Mesendoderm (in vitro differentiated cells): ENCODE data around the gene ATRN.

Source experiments
- DNase-seq: peaks from one replicate; pipeline ENCODE4 v3.0.0; 2013
- H2AK5ac ChIP-seq: 2 replicates; pipeline ENCODE4 v1.6.1; 2013; ENCODE audit warnings: low read length, inconsistent platforms
- H2BK120ac ChIP-seq: 2 replicates; pipeline ENCODE4 v1.6.1; 2013; ENCODE audit warnings: low read depth, mild to moderate bottlenecking, low read length, moderate library complexity, mixed read lengths
- H2BK15ac ChIP-seq: replicated peaks from 2 replicates; pipeline ENCODE4 v1.6.1; 2013; ENCODE audit warnings: low read depth, mild to moderate bottlenecking, moderate library complexity
- H2BK5ac ChIP-seq: 2 replicates; pipeline ENCODE4 v1.6.1; 2013; ENCODE audit warnings: low read length, inconsistent platforms
- H3K18ac ChIP-seq: 2 replicates; pipeline ENCODE4 v1.6.1; 2013; ENCODE audit warnings: mild to moderate bottlenecking, low read length, mixed read lengths
- H3K23ac ChIP-seq: one replicate; pipeline ENCODE4 v1.6.1; 2013; ENCODE audit warnings: low read length
- H3K27ac ChIP-seq: 2 replicates; pipeline ENCODE4 v1.5.1; 2013; ENCODE audit warnings: low read depth, mild to moderate bottlenecking, inconsistent platforms, low read length, moderate library complexity
- H3K27me3 ChIP-seq: 2 replicates; pipeline ENCODE4 v1.6.1; 2013; ENCODE audit warnings: low read length, control low read depth, mild to moderate bottlenecking, inconsistent platforms; ENCODE audit not compliant: insufficient read depth, poor library complexity
- H3K36me3 ChIP-seq: 2 replicates; pipeline ENCODE4 v1.6.1; 2013; ENCODE audit warnings: low read length, inconsistent platforms; ENCODE audit not compliant: control insufficient read depth, insufficient read depth
- H3K4ac ChIP-seq: one replicate; pipeline ENCODE4 v1.6.1; 2013; ENCODE audit warnings: low read depth, mild to moderate bottlenecking, low read length, moderate library complexity
- H3K4me1 ChIP-seq: 2 replicates; pipeline ENCODE4 v1.6.1; 2013; ENCODE audit warnings: low read depth, low read length, inconsistent platforms; ENCODE audit not compliant: control insufficient read depth
- H3K4me2 ChIP-seq: 2 replicates; pipeline ENCODE4 v1.6.1; 2013; ENCODE audit warnings: low read length
- H3K4me3 ChIP-seq: 2 replicates; pipeline ENCODE4 v1.5.1; 2013; ENCODE audit warnings: mild to moderate bottlenecking, low read length
- H3K56ac ChIP-seq: one replicate; pipeline ENCODE4 v1.6.1; 2013; ENCODE audit warnings: low read length
- H3K79me1 ChIP-seq: 2 replicates; pipeline ENCODE4 v1.6.1; 2013; ENCODE audit warnings: low read length, inconsistent platforms
- H3K79me2 ChIP-seq: 2 replicates; pipeline ENCODE4 v1.6.1; 2013; ENCODE audit warnings: mild to moderate bottlenecking, low read length; ENCODE audit not compliant: control insufficient read depth, insufficient read depth
- H3K9ac ChIP-seq: 2 replicates; pipeline ENCODE4 v1.6.1; 2013; ENCODE audit warnings: low read length, inconsistent platforms
- H4K5ac ChIP-seq: one replicate; pipeline ENCODE4 v1.6.1; 2013; ENCODE audit warnings: low read length
- H4K8ac ChIP-seq: one replicate; pipeline ENCODE4 v1.6.1; 2013; ENCODE audit warnings: low read depth, mild to moderate bottlenecking, control low read depth, low read length, moderate library complexity
- WGBS: extraction: QIAGEN DNeasy Blood & Tissue Kit; methylation state at CpG from one replicate; pipeline ENCODE4 v1.1.7; 2013; ENCODE audit warnings: low lambda C conversion rate, missing lambda C conversion rate; ENCODE audit not compliant: insufficient coverage; ENCODE audit errors: extremely low coverage; 5-methylcytosine and 5-hydroxymethylcytosine counted together

Gene ATRN

GRCh38 chr20:3470208-3470626 lies 601 bp upstream of the ATRN start:
- Histone ChIP-seq H3K23ac (no peak overlapping the region), H4K5ac (no peak overlapping the region), H3K27ac (no peak overlapping the region)

GRCh38 chr20:3471397-3472021 lies 691 bp downstream of the ATRN start:
- no peak for DNase-seq
- Histone ChIP-seq H3K36me3 (no peaks in the 10 kb centered on the region), H3K79me1 (peaks cover 10% of the 10 kb centered on the region), H3K4ac (no peak overlapping the region), H4K5ac (no peak overlapping the region), H2AK5ac (no peak overlapping the region), H3K4me1 (peaks cover 7% of the 10 kb centered on the region), H3K27me3 (no peaks in the 10 kb centered on the region), H2BK5ac (no peak overlapping the region), H4K8ac (no peak overlapping the region), H3K4me3 (peak overlapping the region; percentile 73), H2BK15ac (no peak overlapping the region), H3K23ac (peak overlapping the region; percentile 24), H3K18ac (peak overlapping the region; percentile 56), H3K56ac (peak overlapping the region; percentile 94), H3K27ac (peak overlapping the region; percentile 27), H2BK120ac (no peak overlapping the region), H3K4me2 (peak overlapping the region; percentile 67), H3K79me2 (no peaks in the 10 kb centered on the region), H3K9ac (peak overlapping the region; percentile 83)
- no CpG with 5 or more reads among the region's 30 CpGs for WGBS

More at GRCh38 chr20:3470208-3470626, 601 bp upstream of the ATRN start:
- Histone ChIP-seq H3K79me2 (no peaks in the 10 kb centered on the region), H2BK120ac (no peak overlapping the region), H2BK15ac (no peak overlapping the region), H3K4me1 (peaks cover 7% of the 10 kb centered on the region), H2BK5ac (no peak overlapping the region), H3K27me3 (peaks cover 3% of the 10 kb centered on the region), H3K4ac (no peak overlapping the region), H3K36me3 (no peaks in the 10 kb centered on the region), H3K18ac (peak overlapping the region; percentile 88), H3K79me1 (peaks cover 10% of the 10 kb centered on the region), H3K56ac (peak overlapping the region; percentile 94), H3K4me2 (peak overlapping the region; percentile 74), H3K9ac (peak overlapping the region; percentile 83), H3K4me3 (peak overlapping the region; percentile 53), H4K8ac (no peak overlapping the region), H2AK5ac (no peak overlapping the region)
- DNase-seq: no peak
- no CpG with 5 or more reads among the region's 13 CpGs for WGBS

- no peaks in the 10 kb centered on the region for H3K79me2 ChIP-seq
- no CpG with 5 or more reads among the region's 3 CpGs for WGBS
- H3K4me1 ChIP-seq: peaks cover 7% of the 10 kb centered on the region
- H3K18ac ChIP-seq: no peak overlapping the region
- no peak overlapping the region for H2BK120ac ChIP-seq
- no peak overlapping the region for H3K4ac ChIP-seq
- H3K79me1 ChIP-seq: peaks cover 10% of the 10 kb centered on the region
- H3K4me3 ChIP-seq: peak overlapping the region; percentile 73
- peak overlapping the region; percentile 94 for H3K56ac ChIP-seq
- no peaks in the 10 kb centered on the region for H3K27me3 ChIP-seq
- H2AK5ac ChIP-seq: no peak overlapping the region
- no peaks in the 10 kb centered on the region for H3K36me3 ChIP-seq
- no peak overlapping the region for H2BK5ac ChIP-seq
- H3K27ac ChIP-seq: no peak overlapping the region
- H4K5ac ChIP-seq: no peak overlapping the region
- H4K8ac ChIP-seq: no peak overlapping the region
- H3K4me2 ChIP-seq: peak overlapping the region; percentile 67
- H2BK15ac ChIP-seq: no peak overlapping the region
- no peak for DNase-seq
- peak overlapping the region; percentile 83 for H3K9ac ChIP-seq
- no peak overlapping the region for H3K23ac ChIP-seq
Observed at GRCh38 chr20:3472105-3472504, 1.3 kb downstream of the ATRN start.

GRCh38 chr20:3473324-3473723 lies 2.5 kb downstream of the ATRN start:
- Histone ChIP-seq H3K79me2 (no peaks in the 10 kb centered on the region), H3K4ac (no peak overlapping the region), H3K4me1 (peaks cover 7% of the 10 kb centered on the region), H3K27me3 (no peaks in the 10 kb centered on the region), H2BK5ac (no peak overlapping the region), H3K56ac (no peak overlapping the region), H3K27ac (no peak overlapping the region), H4K5ac (no peak overlapping the region), H3K4me2 (no peak overlapping the region), H2BK15ac (no peak overlapping the region), H3K9ac (no peak overlapping the region), H4K8ac (no peak overlapping the region), H3K4me3 (no peak overlapping the region), H3K23ac (no peak overlapping the region), H3K18ac (no peak overlapping the region), H3K36me3 (no peaks in the 10 kb centered on the region), H3K79me1 (peaks cover 10% of the 10 kb centered on the region), H2BK120ac (no peak overlapping the region), H2AK5ac (no peak overlapping the region)
- WGBS: no CpG with 5 or more reads among the region's 6 CpGs
- no peak for DNase-seq

GRCh38 chr20:3473944-3474343 lies 3.1 kb downstream of the ATRN start:
- no peak overlapping the region for H3K18ac ChIP-seq
- no peak overlapping the region for H2BK15ac ChIP-seq
- no peak overlapping the region for H3K4me3 ChIP-seq
- no peaks in the 10 kb centered on the region for H3K79me2 ChIP-seq
- no peak overlapping the region for H3K23ac ChIP-seq
- H3K4ac ChIP-seq: no peak overlapping the region
- H2BK120ac ChIP-seq: no peak overlapping the region
- H3K56ac ChIP-seq: no peak overlapping the region
- no peak for DNase-seq
- H2BK5ac ChIP-seq: no peak overlapping the region
- no peak overlapping the region for H4K5ac ChIP-seq
- H2AK5ac ChIP-seq: no peak overlapping the region
- WGBS: no CpG with 5 or more reads among the region's 1 CpG
- no peaks in the 10 kb centered on the region for H3K36me3 ChIP-seq
- no peak overlapping the region for H3K4me2 ChIP-seq
- H3K4me1 ChIP-seq: peaks cover 7% of the 10 kb centered on the region
- H3K27ac ChIP-seq: no peak overlapping the region
- H3K9ac ChIP-seq: no peak overlapping the region
- H4K8ac ChIP-seq: no peak overlapping the region
- no peaks in the 10 kb centered on the region for H3K27me3 ChIP-seq
- peaks cover 10% of the 10 kb centered on the region for H3K79me1 ChIP-seq
